Suprapubic skin (tissue), 3 donors: ENCODE measurements around the gene SIRT7.

Experiments used
- POLR2A ChIP-seq, 2 donors: fragments of 450-650 bp; IDR thresholded peaks; one replicate each; pipeline ENCODE4 v1.6.1; 2017; ENCODE audit warnings: antibody characterized with exemption in 2 of 2, mild to moderate bottlenecking in 2 of 2, moderate library complexity in 2 of 2
- TF ChIP-seq, protein P1 (sequence below), 2 donors: fragments of 200-600 bp in 1 of 2; fragments of 450-650 bp in 1 of 2; sonication (generic) in 1 of 2; IDR thresholded peaks; one replicate each; pipeline ENCODE4 v1.5.1; 2016 to 2019; ENCODE audit warnings: antibody characterized with exemption in 2 of 2, mild to moderate bottlenecking in 1 of 2, moderate library complexity in 1 of 2

DNA sequence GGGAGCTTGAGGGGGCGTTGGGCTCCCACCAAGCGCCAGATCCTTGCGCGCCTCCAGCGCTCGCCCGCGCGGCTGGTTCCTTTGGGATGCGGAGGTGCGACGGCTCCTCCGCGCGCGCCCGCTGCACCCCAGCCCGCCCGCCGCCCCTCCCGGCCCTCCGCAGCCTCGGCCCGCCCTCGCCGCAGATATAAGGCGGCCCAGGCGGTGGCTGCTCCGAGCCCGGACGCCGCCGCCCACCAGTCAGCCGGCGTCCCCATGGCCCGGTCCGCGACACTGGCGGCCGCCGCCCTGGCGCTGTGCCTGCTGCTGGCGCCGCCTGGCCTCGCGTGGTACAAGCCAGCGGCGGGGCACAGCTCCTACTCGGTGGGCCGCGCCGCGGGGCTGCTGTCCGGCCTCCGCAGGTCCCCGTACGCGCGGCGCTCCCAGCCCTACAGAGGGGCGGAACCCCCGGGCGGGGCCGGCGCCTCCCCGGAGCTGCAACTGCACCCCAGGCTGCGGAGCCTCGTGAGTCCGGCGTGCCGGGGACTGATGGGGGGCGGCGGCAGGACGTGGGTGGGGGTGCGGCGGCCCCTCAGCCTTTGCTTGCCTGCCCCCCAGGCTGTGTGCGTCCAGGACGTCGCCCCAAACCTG lies 15.8 kb downstream of the SIRT7 start, which contains the start of gene NPB:
- TF ChIP-seq, protein P1, sequence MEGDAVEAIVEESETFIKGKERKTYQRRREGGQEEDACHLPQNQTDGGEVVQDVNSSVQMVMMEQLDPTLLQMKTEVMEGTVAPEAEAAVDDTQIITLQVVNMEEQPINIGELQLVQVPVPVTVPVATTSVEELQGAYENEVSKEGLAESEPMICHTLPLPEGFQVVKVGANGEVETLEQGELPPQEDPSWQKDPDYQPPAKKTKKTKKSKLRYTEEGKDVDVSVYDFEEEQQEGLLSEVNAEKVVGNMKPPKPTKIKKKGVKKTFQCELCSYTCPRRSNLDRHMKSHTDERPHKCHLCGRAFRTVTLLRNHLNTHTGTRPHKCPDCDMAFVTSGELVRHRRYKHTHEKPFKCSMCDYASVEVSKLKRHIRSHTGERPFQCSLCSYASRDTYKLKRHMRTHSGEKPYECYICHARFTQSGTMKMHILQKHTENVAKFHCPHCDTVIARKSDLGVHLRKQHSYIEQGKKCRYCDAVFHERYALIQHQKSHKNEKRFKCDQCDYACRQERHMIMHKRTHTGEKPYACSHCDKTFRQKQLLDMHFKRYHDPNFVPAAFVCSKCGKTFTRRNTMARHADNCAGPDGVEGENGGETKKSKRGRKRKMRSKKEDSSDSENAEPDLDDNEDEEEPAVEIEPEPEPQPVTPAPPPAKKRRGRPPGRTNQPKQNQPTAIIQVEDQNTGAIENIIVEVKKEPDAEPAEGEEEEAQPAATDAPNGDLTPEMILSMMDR (IDR thresholded peaks at IDR 0.05): no peak
- TF ChIP-seq POLR2A (IDR thresholded peaks at IDR 0.05): no peak
